Measurements from ENCODE around the gene FAM174B.

- no peak for TF ChIP-seq POLR2A (IDR thresholded peaks at IDR 0.05; ENCODE audit: low read length)
- TF ChIP-seq GATA1 (IDR thresholded peaks at IDR 0.05; ENCODE audit: low read depth, low read length), result no peak
These were observed 41.7 kb downstream of the FAM174B start for GRCh38 chr15:92613841-92614240.
